CD4-positive, alpha-beta T cell treated with Interleukin-17A for 1 hour (primary cell): Measurements from ENCODE around the gene SGIP1.
"Not testable (repeated sequence)": the region's sequence is repeated elsewhere in the genome, so short reads cannot be mapped to it uniquely, and the experiment has no call there.

Experiments
- DNase-seq: peaks from one replicate; pipeline ENCODE4 v3.0.0-alpha.2; 2020

Gene SGIP1

DNA sequence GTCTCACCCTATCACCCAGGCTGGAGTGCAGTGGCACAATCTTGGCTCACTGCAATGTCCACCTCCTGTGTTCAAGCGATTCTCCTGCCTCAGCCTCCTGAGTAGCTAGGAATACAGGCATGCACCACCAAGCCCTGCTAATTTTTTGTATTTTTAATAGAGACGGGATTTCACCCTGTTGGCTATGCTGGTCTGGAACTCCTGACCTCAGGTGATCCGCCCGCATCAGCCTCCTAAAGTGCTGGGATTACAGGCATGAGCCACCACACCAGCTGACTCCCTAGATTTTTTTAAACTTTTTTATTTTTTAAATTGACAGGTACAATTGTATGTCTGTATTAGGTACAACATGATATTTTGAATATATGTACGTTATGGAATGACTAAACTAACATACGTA, 200.6 kb downstream of the SGIP1 start:
- not testable (repeated sequence) for DNase-seq

DNA sequence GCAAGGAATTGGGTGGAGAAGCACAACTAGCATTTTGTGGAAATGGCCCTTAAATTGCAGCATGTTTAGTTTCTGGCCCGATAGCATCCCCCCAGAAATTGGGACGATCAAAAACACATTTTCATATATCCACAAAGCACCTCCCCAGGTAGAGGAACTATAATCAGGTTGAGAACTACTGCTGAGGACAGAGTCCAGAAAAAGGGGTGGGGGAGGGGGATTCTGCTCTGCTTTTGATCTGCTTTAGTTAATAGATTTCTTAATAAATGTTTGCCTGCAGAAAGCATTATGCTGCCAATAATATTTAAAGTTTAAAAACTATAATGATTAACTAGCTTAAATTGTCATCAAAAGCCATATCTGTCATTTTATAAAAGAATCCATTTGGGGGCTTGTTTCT, 203.9 kb downstream of the SGIP1 start:
- DNase-seq: no peak

DNA sequence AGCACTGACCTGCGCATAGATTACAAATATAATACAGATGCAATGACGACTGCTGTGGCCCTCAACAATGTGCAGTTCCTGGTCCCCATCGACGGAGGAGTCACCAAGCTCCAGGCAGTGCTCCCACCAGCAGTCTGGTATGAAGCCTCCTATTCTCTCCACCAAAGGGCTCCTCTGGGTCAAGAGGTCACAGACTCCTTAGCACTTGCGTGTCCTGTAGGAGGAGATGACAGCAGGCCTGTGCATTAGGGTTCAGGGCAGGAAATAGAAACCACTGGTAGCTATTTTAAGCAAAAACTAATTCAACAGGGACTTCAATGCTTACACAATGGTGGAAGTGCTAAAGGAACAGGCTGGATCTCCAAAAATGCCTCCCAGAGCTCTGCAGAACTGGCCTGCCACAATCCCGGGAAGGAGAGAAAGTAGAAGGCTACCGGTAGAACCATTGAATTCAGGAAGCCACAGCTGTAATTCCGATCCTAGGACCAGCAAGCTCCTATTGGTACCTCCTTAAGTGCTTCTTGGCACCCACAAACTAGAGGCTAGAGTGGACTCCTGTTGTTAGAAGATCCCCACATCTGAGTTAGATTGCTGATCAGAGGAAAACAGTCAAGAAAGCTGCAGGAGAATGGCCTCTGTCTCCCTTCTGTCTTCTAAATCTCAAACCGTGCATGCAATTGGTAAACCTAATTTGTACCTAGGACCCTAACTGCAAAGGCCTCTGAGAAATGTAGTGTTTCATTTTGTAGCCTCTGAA, 205.6 kb downstream of the SGIP1 start:
- DNase-seq: no peak

DNA sequence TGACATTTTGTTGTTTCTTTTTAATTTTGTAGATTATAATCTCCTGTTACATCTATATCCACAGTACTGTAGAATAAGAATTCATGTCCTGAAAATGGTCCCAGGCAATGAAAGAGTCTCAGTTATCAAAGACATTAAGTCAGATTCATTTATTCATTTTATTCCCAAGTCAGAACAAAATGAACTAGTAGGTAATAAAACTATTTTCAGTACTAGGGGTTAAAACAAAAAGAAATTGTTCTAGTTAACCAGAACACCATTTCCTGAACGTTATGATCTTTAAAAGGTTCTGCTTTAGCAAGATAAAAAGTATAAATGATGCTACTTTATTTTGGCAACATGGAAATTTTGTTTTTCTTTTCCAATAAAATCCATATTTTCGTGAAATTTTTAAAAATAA, 211.5 kb downstream of the SGIP1 start:
- no peak for DNase-seq

DNA sequence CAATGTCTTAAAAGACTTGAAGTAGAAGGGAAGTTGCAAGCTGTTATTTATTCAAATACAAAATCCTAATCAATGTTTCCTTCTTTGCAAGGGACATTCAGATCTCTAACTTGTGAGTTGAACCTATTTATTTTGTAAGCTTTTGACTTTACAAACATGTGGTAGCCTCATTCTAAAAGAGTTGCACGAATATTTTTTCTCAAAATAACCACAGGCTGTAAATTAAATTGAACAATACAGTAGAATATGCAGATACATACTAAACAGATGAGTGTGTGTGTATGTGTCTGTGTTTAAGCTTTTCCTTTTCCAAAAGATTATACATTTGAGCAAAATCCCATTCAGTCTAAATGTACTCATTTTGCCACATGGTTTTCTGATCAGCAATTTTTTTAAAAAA, 213.5 kb downstream of the SGIP1 start:
- no peak for DNase-seq

DNA sequence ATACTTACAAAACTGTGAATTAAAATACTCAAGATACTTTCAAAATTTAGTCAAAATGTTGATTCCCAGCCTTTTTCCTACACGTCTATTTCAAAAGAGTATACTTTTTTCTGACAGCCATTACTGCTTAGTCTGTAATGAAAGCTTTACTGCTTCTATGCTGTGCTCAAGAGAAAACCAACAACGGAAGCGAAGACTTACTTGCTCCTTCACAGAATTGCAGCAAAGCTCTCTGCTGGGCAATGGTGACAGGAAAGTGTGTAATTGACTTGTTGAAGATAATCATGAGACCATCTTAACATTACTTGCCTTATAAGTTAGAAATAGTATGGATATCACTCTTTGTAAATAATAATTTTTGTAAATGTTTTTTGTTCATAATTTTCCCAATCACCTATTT, 216.6 kb downstream of the SGIP1 start:
- DNase-seq: no peak

DNA sequence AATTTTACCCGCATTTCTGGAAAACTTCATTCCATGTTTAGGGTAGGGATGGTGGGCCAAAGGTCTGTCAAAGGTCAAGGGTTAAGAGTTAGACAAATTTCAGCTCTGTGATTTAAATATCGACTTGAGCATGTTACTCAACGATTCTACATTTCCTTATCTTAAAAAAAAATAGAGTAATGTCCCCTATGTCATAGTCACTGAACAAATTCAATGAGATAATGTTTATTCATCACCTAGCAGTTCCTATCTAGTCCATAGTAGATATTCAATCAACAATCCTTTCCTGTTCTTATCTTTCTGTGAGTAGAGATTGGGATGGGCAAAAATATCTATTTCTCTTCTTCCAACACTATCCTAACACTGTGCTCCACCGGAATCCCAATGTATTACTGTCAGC, 217.2 kb downstream of the SGIP1 start:
- no peak for DNase-seq

DNA sequence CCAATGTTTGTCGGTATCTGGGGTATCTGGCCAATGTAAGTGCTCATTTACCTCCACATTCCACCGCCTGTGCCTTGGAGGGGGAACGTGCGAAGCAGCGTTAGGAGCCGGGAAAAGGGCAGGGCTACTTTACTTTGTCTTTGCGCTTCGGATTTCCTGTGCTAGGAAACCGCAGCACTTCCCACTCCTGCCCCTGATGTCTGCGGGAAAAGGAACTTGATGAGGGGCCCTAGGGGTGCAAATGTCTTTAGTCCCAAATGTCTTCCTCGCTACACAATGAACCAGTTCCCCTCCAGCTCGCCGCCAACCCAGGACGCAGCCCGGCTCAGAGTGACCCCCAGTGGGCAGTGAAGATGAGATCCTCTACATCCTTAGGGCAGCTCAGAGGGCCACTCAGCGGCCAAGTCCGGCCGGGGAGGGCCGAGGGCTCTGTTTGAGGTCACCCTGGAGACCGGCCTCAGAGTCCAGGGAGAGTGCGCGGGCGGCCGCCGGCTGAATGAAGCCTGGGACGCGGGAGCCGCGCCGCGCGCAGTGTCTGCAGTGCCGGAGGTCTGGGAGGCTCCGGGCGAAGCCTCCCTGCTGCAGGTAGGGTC, 218.1 kb downstream of the SGIP1 start, which contains the start of gene DYNLT5:
DYNLT5 (plus strand) TSS at position 460 of the 593 bp plus-strand sequence. CDS start 2,200 bp downstream, outside the sequence.
- no peak for DNase-seq

DNA sequence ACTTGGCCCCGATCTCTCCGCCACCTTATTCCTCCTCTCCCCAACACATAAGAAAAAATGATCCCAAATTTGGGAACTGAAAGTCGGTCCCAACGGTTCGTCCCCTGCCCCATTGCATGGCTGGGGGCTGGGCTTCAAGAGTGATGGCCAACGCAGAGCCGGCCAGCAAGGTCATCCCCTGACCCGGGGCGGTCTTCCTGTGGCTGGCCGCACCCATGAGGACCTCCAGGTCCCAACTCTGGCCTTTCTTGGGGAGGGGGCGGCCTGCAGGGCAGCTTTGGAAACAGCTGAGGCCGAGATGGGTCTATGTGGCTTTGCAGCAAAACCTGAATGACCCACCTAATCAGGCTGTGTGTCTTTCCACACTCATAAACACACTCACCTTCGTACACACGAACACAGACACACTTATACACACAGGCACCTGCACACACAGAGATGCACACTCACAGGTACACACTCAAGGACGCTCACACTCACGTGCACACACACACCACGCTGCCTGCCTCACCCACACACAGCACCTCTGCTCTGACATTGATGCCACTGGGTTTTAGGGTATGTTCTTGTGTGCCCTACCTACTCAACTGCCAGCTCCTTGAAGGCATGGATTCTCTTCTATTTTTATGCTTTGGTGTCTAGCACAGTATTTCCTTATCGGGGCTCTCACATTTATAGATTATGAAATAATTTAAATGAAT, 218.9 kb downstream of the SGIP1 start:
- no peak for DNase-seq

DNA sequence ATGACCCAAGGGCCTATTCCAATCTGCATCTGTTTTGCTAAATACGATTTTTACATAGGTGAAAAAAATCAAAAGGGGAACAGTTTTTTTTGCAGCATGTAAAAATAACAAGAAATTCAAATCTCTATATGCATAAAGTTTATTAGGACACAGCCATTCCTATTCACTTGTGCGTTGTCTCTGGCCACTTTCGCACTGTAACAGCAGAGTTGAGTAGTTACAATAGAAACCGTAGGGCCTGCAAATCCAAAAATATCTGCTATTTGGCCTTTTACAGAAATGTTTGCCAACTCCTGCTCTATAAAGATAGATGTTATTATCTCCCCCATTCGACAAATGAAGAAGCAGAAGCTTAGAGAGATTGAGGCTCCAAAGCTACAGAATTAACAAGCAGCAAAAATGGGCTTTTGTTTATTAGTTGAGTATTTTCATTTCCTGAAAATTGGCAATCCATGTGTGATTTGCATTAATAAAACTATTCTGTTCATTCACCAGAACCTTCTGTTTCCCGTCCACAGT, 223.8 kb downstream of the SGIP1 start:
- no peak for DNase-seq

DNA sequence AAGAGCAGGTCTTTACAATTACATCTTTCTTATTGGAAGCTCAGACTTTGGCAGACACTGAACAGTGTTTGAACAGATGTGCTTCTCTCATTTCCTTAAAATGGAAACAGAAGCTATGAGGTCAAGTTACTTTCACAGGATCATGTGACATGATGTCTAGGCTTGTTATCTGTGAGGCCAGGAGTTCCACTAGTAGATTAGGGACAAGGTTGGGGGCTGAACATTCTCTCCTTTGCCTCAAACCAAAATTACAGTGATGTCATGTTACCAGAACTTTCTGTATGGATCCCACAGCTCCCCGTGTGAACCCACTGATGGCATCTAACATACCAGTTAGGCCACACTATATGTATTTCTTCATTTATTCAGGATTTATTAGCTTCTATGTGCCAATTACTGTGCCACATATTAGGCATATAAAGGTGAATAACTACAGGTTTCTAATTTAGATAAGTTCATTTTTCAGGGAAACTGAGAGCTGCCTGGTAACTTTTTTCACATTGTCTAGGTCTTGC, 224.3 kb downstream of the SGIP1 start:
- no peak for DNase-seq

DNA sequence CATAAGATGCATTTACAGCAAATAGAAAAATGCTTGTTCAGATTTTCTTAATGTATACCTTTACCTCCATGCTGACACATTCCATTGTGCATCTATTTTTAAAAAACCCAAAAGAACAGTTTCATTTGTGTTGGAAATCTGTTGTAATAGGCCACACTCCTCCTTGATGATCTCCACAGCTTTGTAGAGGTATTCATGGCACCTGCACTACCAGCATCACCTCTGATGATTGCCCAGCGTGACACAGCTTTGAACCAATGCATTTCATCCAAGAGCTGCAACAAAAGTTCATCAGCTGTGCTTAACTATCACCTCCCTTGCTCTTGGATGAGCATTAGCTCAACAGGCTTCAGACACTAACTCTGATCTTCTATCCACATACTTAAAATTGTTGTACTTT, 226.6 kb downstream of the SGIP1 start:
- DNase-seq: no peak

DNA sequence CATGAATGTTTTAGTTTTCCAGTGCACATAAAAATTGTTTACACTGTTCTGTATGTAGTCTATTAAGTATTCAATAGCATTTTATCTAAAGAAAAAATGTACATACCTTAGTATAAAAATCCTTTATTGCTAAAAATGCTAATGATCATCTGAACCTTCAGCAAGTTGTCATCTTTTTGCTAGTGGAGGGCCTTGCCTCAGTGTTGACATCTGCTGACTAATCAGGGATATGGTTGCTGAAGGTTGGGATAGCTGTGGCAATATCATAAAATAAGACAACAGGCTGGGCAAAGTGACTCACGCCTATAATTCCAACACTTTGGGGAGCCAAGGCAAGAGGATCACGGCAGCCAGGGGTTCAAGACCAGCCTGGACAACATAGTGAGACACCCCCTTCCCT, 227.3 kb downstream of the SGIP1 start:
- DNase-seq: no peak

DNA sequence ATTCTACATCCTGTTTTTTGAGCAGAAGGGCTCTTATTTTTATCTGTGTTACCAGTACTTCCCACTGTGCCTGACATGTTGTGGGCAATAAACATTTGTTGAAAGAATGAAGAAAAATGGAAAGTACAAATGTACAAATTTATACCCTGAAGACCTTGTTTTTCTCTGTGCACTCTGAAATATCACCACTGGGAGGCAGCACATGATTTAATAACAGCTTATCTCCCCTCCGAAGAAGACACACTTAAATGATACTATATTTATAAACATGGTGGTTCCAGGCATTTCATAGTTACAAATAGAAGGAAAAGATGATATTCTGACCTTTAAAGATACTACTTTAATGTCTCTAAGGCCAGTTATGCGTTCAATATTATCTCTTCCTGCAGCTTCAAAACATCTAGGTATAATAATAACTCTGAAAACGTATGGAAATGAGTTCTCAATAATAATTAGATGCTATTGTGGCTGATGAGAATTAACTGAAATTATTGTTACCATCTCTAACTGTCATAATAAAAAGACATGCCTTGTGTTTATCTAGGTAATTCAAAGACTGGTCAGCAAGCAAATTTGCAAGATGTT, 231.1 kb downstream of the SGIP1 start:
- peak; percentile 68 for DNase-seq

DNA sequence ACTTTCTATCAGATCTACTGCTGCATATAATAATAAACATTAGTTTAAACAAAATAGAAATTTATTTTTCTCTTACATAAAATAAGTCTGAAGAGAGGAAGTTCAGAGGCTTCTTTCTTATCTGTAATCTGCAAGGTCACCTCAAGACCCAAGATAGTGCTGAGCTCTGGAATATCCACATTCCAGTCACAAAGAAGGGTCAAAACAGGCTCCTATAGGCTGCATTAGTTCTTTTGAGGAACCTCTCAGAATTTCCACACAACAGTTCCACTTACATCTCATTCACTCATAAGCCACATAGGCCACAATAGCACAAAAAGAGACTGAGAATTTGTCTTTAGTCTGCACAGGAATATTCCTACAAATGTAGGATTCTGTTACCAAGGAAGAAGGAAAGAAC, 233.7 kb downstream of the SGIP1 start:
- DNase-seq: no peak

DNA sequence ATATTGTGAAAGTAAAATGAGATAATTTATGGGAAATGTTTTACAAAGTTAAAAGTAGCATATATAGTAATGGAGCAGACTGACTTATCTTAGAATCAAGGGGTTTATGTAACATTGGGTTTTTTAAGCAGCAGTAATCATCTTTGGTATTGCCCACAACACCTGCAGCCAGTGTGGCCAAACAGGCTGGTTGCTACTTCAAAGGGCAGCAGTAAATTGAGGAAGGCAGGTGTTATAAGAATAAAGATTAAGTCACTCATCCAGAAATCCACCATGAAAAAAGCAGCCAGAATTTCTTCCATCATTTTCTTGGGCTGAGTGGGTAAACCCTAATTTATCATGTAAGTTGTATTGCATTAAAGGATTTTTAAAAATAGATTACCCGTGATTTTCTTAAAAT, 235.0 kb downstream of the SGIP1 start:
- no peak for DNase-seq

DNA sequence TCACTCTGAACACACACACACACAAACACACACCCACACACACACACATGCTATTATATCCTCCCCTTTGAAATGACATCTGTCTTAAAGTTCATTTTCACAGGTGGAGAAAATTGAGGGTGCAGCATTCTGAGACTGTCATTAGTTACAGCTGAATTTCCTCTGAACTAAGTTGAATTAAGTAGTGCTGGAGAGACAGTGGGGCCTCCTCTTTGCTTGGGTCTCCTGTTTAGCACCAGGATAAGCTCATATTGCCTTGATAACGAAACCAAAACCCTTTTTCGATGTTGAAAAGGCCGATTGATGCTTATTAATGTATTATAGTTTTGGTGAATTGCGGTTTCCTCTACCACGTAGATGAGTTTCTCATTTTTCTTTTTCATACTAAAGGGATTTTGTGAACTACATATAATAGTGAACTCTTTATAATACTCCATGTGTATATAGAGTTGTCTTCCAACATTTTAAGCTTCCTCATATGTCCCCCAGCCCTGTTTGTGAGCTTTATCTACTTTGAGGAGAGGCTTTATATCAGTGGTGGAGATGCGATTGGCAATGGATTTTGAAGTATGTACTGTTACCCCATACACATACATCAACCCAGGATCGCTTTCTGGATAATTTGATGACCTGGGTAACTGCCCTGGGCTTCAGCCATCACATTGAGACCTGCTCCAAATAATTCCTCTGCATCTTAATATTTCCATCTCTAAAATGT, 235.7 kb downstream of the SGIP1 start:
- peak; percentile 55 for DNase-seq

DNA sequence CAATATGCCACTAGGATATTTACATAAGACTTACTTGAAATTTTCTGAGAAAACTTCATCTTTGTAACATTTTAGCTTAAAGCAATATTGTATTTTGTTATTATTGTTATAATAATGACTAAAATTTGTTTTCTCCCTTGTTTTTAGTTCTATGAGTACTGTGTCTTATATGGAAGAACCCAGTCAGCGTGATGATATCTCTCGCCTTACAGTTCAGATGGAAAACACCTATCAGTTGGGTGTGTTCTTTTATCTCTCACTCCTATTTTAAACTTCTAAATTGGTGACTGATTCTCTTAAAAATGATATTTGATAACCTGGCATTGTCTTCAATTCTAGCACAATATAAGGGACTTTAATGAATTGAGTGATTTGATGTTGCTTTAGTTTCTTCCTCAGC, 236.3 kb downstream of the SGIP1 start:
- no peak for DNase-seq

DNA sequence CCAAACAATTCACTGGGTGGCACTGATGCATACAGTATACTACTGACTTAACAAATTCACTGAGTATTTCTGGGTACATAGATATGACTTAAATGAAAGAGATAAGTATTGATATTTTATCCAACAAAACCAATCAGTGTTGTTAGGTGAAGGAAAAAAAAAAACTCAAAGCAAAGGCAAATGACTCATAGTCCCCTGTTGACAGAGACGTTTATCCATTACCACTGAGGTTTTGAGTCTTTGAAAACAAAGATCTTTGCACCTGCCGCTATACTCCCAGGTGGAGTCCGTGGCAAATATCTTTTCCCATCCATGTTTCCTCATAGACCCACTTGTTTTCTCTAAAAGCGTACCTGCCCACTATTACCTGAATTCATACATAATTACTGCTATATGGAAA, 236.7 kb downstream of the SGIP1 start:
- DNase-seq: no peak

DNA sequence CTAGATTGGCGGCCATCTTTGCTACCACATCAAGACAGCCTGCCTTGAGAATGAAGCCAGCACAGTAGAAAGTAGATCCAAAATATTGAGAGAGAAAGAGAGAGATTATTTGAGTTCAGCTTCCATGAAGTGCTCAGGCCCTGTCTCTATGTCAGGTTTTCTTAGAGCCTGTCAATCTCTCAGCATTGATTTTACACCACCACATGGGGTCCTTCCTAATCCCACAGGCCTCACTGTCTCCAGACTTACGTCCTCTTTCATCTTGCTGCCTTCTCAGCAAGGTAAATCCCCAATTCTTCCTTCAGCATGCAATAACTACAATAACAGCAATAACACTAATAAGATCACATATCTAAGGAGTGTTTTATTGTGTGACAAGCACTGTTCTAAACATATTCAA, 239.3 kb downstream of the SGIP1 start:
- no peak for DNase-seq

DNA sequence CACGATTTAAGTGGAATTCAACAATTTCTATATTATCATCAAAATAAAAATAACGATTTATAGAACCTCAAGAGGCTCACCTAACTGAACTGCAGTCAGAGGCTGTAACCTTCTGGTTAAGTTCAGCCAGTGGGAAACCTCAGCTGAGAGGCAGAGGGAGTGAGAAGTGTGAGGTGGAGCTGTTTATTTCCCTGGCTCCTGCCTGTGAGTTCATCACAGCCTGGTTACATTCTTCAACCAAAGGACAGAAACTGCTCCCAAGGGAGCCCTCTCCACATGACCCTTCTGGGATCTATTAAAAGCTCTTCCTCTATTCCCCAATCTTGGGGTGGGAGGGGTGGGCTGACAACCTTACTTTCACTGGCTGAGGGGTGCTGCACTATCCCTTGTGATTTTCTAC, 240.5 kb downstream of the SGIP1 start:
- no peak for DNase-seq

DNA sequence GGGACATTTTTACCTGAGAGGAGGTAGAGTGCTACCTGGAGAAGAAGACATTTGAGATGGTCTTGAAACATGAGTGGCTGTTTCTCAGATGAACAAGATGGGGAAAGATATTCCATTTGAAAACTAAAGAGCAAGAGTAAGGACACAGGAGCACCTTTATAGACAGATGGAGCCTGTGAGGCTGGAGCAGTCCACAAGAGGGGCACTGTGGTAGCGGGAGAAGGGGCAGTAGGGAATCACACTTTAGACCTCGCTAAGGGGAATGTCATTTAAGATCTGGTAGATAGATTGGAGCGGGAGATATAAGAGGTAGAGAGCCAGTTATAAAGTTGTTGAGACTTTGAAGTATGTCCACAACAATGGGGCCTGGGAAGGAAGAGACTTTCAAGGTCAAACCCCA, 241.7 kb downstream of the SGIP1 start:
- no peak for DNase-seq

DNA sequence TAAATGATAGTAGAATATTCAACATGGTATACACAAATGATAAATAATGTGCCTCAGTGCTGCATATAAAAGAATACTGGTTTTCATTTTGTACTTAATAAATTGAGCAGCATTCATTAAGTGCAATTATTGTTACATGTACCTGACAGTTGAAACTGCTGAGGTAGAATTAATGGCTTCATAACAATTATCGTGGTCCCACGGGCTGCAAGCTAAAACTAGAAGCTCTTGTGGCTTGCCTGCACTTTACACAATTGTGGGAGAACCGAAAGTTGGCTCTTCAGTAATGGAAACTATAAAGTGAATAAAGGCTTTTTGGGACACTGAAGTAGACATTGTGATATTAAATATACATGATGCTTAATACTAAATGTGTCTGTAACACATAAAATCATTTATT, 243.9 kb downstream of the SGIP1 start:
- no peak for DNase-seq
